Omental fat pad (tissue), 4 donors: ENCODE measurements around the gene GNA15. TPM values are rescaled to one million over a fixed set of nuclear protein-coding genes. Genes with fewer than 3 reads are reported as not detected.
"Not testable (repeated sequence)": the region's sequence is repeated elsewhere in the genome, so short reads cannot be mapped to it uniquely, and the experiment has no call there.

Experiments
- ATAC-seq: fragments of 150-250 bp; one replicate; pipeline ENCODE4 v1.9.1; 2016; ENCODE audit warnings: mild to moderate bottlenecking, moderate library complexity; ENCODE audit not compliant: low FRiP score
- DNase-seq: peaks from one replicate; pipeline ENCODE4 v3.0.0-alpha.2; 2019; ENCODE audit warnings: low spot score
- total RNA-seq, 4 donors: library from RNA; depleted of rRNA; stranded (reverse); fragments of >200 nt; gene quantifications; one replicate each; pipeline ENCODE4 v1.1.0, GENCODE V29; 2016
- TF ChIP-seq, protein P1 (sequence below), 3 donors: fragments of 450-650 bp; IDR thresholded peaks; one replicate each; pipeline ENCODE4 v1.5.1; 2016 to 2017; ENCODE audit warnings: antibody characterized with exemption in 3 of 3, mild to moderate bottlenecking in 3 of 3, moderate library complexity in 2 of 3

Gene GNA15
- total RNA-seq, 4 donors from 2014 or later = 10.2 to 33.7 (median 10.8) TPM

DNA sequence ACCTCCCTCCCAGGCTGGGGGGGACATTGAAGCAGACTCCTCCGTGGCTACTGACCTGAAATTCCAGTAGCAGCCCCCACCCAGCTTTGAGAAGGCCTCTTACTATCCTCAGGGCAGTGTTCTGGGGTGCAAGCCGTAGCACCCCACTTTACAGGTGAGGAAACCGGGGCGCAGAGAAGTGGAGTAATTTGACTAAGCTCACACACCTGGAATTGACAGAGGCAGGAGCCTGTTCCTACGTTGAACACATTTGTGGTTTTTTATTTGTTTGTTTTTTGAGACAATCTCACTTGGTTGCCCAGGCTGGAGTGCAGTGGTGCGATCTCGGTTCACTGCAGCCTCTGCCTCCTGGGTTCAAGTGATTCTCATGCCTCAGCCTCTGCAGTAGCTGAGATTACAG is 28.1 kb downstream of the GNA15 start:
- DNase-seq (no peak), ATAC-seq (no peak)
- TF ChIP-seq, protein P1, sequence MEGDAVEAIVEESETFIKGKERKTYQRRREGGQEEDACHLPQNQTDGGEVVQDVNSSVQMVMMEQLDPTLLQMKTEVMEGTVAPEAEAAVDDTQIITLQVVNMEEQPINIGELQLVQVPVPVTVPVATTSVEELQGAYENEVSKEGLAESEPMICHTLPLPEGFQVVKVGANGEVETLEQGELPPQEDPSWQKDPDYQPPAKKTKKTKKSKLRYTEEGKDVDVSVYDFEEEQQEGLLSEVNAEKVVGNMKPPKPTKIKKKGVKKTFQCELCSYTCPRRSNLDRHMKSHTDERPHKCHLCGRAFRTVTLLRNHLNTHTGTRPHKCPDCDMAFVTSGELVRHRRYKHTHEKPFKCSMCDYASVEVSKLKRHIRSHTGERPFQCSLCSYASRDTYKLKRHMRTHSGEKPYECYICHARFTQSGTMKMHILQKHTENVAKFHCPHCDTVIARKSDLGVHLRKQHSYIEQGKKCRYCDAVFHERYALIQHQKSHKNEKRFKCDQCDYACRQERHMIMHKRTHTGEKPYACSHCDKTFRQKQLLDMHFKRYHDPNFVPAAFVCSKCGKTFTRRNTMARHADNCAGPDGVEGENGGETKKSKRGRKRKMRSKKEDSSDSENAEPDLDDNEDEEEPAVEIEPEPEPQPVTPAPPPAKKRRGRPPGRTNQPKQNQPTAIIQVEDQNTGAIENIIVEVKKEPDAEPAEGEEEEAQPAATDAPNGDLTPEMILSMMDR (IDR thresholded peaks at IDR 0.05) = no peak

DNA sequence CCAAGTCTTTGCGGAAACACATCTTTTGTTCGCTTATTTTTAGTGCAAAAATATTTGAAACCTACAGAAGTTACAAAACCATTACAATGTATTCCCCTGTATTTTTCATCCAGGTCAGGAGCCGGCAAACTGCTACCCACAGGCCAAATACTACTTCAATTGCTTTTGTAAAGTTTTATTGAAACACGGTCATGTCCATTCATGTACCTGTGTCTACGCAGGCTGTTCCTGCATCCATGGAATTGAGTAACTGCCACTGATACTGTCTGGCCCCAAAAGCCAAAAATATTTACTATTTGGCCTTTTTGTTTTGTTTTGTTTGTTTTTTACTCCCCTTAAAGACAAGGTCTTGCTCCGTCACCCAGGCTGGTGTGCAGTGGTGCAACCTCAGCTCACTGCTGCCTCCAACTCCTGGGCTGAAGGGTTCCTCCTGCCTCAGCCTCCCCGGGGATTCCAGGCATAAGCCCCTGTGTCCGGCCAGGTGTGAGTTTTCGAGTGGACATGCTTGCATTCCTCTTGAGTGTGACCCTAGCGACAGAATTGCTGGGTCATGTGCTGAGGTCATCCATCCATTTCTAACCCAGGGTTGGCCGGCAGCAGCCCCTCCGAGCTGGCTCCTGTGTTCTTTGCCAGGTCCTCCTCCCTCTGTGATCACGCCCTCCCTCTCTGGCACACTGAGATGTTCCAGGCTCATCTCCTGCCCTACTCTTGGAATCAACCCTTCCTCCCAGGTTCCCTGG is 31.9 kb downstream of the GNA15 start:
- DNase-seq = no peak
- no peak for ATAC-seq
- TF ChIP-seq, protein P1 (IDR thresholded peaks at IDR 0.05) = no peak

DNA sequence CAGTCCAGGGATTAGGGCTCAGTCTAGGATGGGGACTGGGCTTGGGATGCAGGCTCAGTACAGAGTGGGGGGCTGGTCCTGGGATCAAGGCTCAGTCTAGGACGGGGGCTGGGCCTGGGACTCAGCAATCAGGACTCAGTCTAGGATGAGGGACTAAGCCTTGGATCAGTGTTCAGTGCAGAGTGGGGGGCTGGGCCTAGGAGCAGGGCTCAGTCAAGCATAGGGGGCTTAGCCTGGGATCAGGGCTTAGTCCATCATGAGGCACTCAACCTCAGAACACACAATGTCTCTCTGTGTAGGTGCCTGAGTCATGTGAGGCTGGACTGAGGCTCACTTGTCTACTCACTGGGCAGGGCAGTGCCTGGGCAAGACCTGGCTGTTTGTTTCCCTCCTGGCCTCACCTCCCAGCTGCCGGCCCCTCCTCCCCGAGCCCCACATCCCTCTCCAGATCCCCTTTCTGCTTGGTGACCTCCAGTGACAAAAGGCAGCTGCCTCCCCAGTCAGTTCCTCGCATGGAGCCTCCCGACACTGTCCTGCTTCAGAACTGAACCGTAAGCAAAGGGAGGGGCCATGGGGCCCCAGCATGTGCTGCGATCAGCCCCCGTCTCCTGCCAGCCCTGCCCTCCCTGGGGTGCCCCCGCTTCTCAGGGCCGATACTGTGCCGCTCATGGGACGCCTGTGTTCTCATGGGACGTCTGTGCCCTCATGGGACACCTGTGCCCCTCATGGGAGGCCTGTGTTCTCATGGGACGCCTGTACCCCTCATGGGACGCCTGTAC is 36.2 kb downstream of the GNA15 start:
- TF ChIP-seq, protein P1 (IDR thresholded peaks at IDR 0.05) = no peak
- ATAC-seq (peak; percentile 23), DNase-seq (no peak)

DNA sequence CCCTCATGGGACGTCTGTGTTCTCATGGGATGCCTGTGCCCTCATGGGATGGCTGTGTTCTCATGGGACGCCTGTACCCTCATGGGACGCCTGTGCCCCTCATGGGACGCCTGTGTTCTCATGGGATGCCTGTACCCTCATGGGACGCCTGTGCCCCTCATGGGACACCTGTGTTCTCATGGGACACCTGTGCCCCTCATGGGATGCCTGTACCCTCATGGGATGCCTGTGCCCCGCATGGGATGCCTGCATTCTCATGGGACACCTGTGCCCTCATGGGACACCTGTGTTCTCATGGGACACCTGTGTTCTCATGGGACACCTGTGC is 36.8 kb downstream of the GNA15 start:
- not testable (repeated sequence) for ATAC-seq, DNase-seq

DNA sequence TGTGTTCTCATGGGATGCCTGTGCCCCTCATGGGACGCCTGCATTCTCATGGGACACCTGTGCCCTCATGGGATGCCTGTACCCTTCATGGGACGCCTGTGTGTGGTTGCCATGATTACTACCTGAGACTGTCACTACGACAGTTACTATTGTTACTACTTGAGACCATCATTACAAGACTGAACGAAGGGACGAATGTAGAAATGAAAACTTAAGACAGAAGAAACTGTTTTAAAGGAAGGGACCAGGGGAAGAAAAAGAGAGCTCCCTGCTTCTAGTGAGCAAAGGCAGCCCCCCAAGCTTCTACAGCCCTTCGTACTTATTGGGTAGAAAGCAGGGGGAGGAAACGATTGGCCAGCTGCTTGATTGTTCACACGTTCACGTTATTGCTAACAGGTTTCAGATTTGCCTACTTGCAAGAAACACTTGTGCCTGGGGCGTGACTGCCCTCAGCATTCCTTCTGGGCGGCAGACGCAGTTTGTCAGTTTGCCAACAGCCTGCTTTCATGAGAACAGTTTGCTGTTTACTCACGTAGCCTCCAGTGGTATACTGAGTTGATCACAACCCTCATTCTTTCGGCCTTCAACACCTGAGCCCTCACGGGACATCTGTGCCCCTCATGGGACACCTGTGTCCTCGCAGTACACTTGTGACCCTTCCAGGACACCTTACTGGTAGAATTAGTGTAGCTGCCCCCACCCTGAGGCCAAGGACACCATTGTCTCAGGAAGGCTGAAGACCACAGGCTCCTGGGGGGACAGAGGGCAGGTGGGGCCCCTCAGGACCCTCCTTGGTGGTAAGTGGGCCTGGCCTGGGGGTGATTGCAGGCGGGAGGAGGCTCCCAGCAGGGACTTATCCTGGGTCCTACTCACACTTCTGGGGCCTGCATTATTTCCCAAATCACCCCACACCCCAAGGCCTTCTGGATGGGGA is 40.2 kb downstream of the GNA15 start:
- DNase-seq = no peak
- no peak for ATAC-seq
- TF ChIP-seq, protein P1 (IDR thresholded peaks at IDR 0.05) = no peak

DNA sequence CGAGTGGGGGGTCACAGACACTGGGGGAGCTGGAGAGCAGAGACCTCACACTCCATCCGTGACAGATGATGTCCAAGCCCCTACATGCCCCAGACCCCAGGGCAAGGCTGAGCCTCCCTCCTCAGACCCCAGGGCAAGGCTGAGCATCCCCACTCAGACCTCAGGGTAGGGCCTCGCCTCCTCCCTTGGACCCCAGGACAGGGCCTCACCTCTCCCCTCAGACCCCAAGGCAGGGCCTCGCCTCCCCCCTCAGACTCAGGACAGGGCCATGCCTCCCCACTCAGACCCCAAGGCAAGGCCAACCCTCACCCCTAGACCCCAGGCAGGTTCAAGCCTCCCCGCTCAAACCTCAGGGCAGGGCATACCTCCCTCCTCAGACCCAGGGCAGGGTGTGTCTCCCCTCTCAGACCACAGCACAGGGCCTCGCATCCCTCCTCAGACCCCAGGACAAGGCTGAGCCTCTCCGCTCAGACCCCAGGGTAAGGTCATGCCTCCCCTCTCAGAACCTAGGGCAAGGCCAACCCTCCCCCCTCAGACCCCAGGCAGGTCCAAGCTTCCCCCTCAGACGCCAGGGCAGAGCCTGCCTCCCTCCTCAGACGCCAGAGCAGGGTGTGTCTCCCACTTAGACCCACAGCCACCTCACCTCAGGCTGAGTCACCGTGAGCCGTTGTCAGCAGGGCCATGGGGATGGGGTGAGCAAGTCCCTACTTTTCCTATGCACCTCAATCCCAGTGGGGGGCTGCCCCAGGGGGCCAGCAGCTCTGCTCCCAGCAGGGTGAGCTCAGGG is 41.1 kb downstream of the GNA15 start:
- ATAC-seq (no peak), DNase-seq (no peak)
- TF ChIP-seq, protein P1 (IDR thresholded peaks at IDR 0.05) = no peak
